ENCODE measurements around the gene DNAJC4. TPM values are rescaled to one million over a fixed set of nuclear protein-coding genes. Genes with fewer than 3 reads are reported as not detected.

Gene DNAJC4
- polyA plus RNA-seq, 2 donors: 31.2 to 53.7 TPM

GRCh38 chr11:64227405-64227956 lies 2.9 kb upstream of the DNAJC4 start:
- peaks cover 0 to 7% of the 10 kb centered on the region in 2 donors for H3K36me3 ChIP-seq (ENCODE audit: control insufficient read depth in 2 of 2, insufficient read depth in 2 of 2, low read length in 1 of 2)
- H3K27me3 ChIP-seq (ENCODE audit: control insufficient read depth in 1 of 2, insufficient read depth in 2 of 2, low read length in 2 of 2): no peaks in the 10 kb centered on the region
- peak overlapping the region; percentile 13 to 94 for H3K27ac ChIP-seq (ENCODE audit: low read depth in 2 of 2, low read length in 1 of 2)
- WGBS, 2 donors: 56 to 66% methylated on average over 3 of the region's 3 CpGs
- H3K4me1 ChIP-seq (ENCODE audit: control insufficient read depth in 2 of 2, insufficient read depth in 2 of 2, low read length in 1 of 2): peaks cover 9 to 50% of the 10 kb centered on the region in 2 donors
- no peaks in the 10 kb centered on the region for H3K9me3 ChIP-seq (ENCODE audit: control insufficient read depth in 2 of 2, insufficient read depth in 1 of 2, low read depth in 1 of 2, low read length in 1 of 2)
- peak overlapping the region; percentile 6 to 69 for H3K4me3 ChIP-seq (ENCODE audit: low read depth in 1 of 2, low read length in 2 of 2)

- no peak overlapping the region for H3K4me3 ChIP-seq (ENCODE audit: low read depth in 1 of 2, low read length in 2 of 2)
- no peaks in the 10 kb centered on the region for H3K36me3 ChIP-seq (ENCODE audit: control insufficient read depth in 2 of 2, insufficient read depth in 2 of 2, low read length in 1 of 2)
- WGBS, 2 donors: 81 to 87% methylated on average over 12 of the region's 12 CpGs
- H3K4me1 ChIP-seq (ENCODE audit: control insufficient read depth in 2 of 2, insufficient read depth in 2 of 2, low read length in 1 of 2): peaks cover 9 to 45% of the 10 kb centered on the region in 2 donors
- peak overlapping the region; percentile 12 to 93 for H3K27ac ChIP-seq (ENCODE audit: low read depth in 2 of 2, low read length in 1 of 2)
- H3K9me3 ChIP-seq (ENCODE audit: control insufficient read depth in 2 of 2, insufficient read depth in 1 of 2, low read depth in 1 of 2, low read length in 1 of 2): no peaks in the 10 kb centered on the region
- no peaks in the 10 kb centered on the region for H3K27me3 ChIP-seq (ENCODE audit: control insufficient read depth in 1 of 2, insufficient read depth in 2 of 2, low read length in 2 of 2)
Measured at GRCh38 chr11:64229090-64229743, 1.1 kb upstream of the DNAJC4 start.

GRCh38 chr11:64229744-64230170 lies 591 bp upstream of the DNAJC4 start:
- WGBS, 2 donors: 29 to 35% methylated on average over 13 of the region's 13 CpGs
- Histone ChIP-seq H3K27ac (ENCODE audit: low read depth in 2 of 2, low read length in 1 of 2) (peak overlapping the region; percentile 93 to 95), H3K9me3 (ENCODE audit: control insufficient read depth in 2 of 2, insufficient read depth in 1 of 2, low read depth in 1 of 2, low read length in 1 of 2) (no peaks in the 10 kb centered on the region)

DNA sequence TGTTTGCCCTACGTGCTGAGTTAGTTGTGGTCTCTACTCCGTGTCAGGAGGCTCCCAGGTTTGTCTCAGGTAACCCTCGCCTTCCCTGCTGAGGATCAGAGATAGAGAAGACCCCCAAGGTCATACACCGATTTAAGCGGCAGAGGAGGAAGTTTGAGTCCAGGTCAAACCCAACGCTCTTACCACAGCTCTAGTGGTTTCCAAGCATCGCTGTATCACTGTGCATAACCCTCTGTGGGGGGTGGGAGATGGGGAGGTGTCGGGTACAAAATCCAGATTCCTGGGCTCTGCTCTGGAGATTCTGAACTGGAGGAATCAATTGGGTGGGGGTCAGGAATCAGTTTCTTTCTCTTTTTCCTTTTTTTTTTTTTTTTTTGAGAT lies 627 bp downstream of the DNAJC4 start:
- Histone ChIP-seq H3K4me3 (ENCODE audit: low read depth in 1 of 2, low read length in 2 of 2) (peak overlapping the region; percentile 58 to 89), H3K9me3 (ENCODE audit: control insufficient read depth in 2 of 2, insufficient read depth in 1 of 2, low read depth in 1 of 2, low read length in 1 of 2) (no peaks in the 10 kb centered on the region), H3K27ac (ENCODE audit: low read depth in 2 of 2, low read length in 1 of 2) (peak overlapping the region; percentile 93 to 95), H3K36me3 (ENCODE audit: control insufficient read depth in 2 of 2, insufficient read depth in 2 of 2, low read length in 1 of 2) (no peaks in the 10 kb centered on the region), H3K27me3 (ENCODE audit: control insufficient read depth in 1 of 2, insufficient read depth in 2 of 2, low read length in 2 of 2) (no peaks in the 10 kb centered on the region), H3K4me1 (ENCODE audit: control insufficient read depth in 2 of 2, insufficient read depth in 2 of 2, low read length in 1 of 2) (peaks cover 3 to 36% of the 10 kb centered on the region in 2 donors)
- WGBS, 2 donors: 9 to 10% methylated on average over 8 of the region's 8 CpGs

More at GRCh38 chr11:64229744-64230170, 591 bp upstream of the DNAJC4 start:
- H3K4me3 ChIP-seq (ENCODE audit: low read depth in 1 of 2, low read length in 2 of 2): peak overlapping the region; percentile 58 to 89
- no peaks in the 10 kb centered on the region for H3K36me3 ChIP-seq (ENCODE audit: control insufficient read depth in 2 of 2, insufficient read depth in 2 of 2, low read length in 1 of 2)
- H3K27me3 ChIP-seq (ENCODE audit: control insufficient read depth in 1 of 2, insufficient read depth in 2 of 2, low read length in 2 of 2): no peaks in the 10 kb centered on the region
- peaks cover 9 to 40% of the 10 kb centered on the region in 2 donors for H3K4me1 ChIP-seq (ENCODE audit: control insufficient read depth in 2 of 2, insufficient read depth in 2 of 2, low read length in 1 of 2)

DNA sequence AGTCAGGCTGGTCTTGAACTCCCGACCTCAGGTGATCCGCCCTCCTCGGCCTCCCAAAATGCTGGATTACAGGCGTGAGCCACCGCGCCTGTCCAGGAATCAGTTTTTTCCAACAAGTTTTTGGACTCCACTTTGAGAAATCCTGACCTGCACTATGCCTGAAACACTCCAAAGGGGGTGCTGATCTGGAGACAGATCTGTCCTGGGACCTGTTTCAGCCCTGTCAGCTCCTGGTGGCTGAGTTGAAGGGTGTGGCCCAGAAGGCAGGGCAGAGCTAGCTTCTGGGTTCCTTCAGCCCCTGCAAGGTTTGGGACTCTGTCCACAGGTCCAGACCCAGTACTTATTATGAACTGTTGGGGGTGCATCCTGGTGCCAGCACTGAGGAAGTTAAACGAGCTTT lies 1.2 kb downstream of the DNAJC4 start:
- Histone ChIP-seq H3K27ac (ENCODE audit: low read depth in 2 of 2, low read length in 1 of 2) (peak overlapping the region in 1 of 2 donors; percentile 26), H3K27me3 (ENCODE audit: control insufficient read depth in 1 of 2, insufficient read depth in 2 of 2, low read length in 2 of 2) (no peaks in the 10 kb centered on the region), H3K4me1 (ENCODE audit: control insufficient read depth in 2 of 2, insufficient read depth in 2 of 2, low read length in 1 of 2) (peaks cover 3 to 36% of the 10 kb centered on the region in 2 donors), H3K36me3 (ENCODE audit: control insufficient read depth in 2 of 2, insufficient read depth in 2 of 2, low read length in 1 of 2) (no peaks in the 10 kb centered on the region), H3K4me3 (ENCODE audit: low read depth in 1 of 2, low read length in 2 of 2) (no peak overlapping the region), H3K9me3 (ENCODE audit: control insufficient read depth in 2 of 2, insufficient read depth in 1 of 2, low read depth in 1 of 2, low read length in 1 of 2) (no peaks in the 10 kb centered on the region)
- WGBS, 2 donors: 80 to 86% methylated on average over 7 of the region's 7 CpGs

DNA sequence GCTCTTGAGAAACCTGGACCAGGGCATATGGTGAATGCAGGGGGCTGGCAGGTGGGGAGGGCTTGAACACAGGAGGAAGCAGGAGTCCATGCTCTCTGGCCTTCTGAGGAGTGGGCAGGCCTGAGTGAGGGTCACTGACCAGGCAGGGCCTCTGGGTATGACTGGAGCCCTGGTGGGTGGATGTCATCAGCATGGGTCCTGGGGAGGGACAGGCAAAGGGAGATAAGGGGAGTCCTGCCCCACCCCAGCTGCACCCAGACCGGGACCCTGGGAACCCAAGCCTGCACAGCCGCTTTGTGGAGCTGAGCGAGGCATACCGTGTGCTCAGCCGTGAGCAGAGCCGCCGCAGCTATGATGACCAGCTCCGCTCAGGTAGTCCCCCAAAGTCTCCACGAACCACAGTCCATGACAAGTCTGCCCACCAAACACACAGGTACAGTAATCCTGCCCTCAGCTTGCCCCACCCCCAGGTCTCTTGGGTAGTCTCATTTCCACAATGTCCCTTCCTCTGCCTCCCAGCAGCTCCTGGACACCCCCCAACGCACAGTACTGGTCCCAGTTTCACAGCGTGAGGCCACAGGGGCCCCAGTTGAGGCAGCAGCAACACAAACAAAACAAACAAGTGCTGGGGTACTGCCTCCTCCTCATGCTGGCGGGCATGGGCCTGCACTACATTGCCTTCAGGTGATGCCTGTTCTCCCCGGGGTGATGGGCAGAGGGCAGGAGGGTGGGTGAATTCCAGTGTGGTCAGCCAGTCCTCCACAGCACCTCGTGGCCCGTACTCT lies 2.0 kb downstream of the DNAJC4 start:
- H3K4me1 ChIP-seq (ENCODE audit: control insufficient read depth in 2 of 2, insufficient read depth in 2 of 2, low read length in 1 of 2): peaks cover 1 to 32% of the 10 kb centered on the region in 2 donors
- H3K27me3 ChIP-seq (ENCODE audit: control insufficient read depth in 1 of 2, insufficient read depth in 2 of 2, low read length in 2 of 2): no peaks in the 10 kb centered on the region
- H3K4me3 ChIP-seq (ENCODE audit: low read depth in 1 of 2, low read length in 2 of 2): no peak overlapping the region
- peak overlapping the region in 1 of 2 donors; percentile 11 for H3K27ac ChIP-seq (ENCODE audit: low read depth in 2 of 2, low read length in 1 of 2)
- no peaks in the 10 kb centered on the region for H3K36me3 ChIP-seq (ENCODE audit: control insufficient read depth in 2 of 2, insufficient read depth in 2 of 2, low read length in 1 of 2)
- WGBS, 2 donors: 85 to 86% methylated on average over 15 of the region's 15 CpGs
- H3K9me3 ChIP-seq (ENCODE audit: control insufficient read depth in 2 of 2, insufficient read depth in 1 of 2, low read depth in 1 of 2, low read length in 1 of 2): no peaks in the 10 kb centered on the region

GRCh38 chr11:64232967-64233315 lies 2.6 kb downstream of the DNAJC4 start:
- H3K36me3 ChIP-seq (ENCODE audit: control insufficient read depth in 2 of 2, insufficient read depth in 2 of 2, low read length in 1 of 2): peaks cover 0 to 2% of the 10 kb centered on the region in 2 donors
- whole genome bisulfite sequencing, 2 donors: 81 to 83% methylated on average over 8 of the region's 8 CpGs
- H3K27me3 ChIP-seq (ENCODE audit: control insufficient read depth in 1 of 2, insufficient read depth in 2 of 2, low read length in 2 of 2): no peaks in the 10 kb centered on the region
- H3K4me1 ChIP-seq (ENCODE audit: control insufficient read depth in 2 of 2, insufficient read depth in 2 of 2, low read length in 1 of 2): peaks cover 0 to 32% of the 10 kb centered on the region in 2 donors
- no peak overlapping the region for H3K4me3 ChIP-seq (ENCODE audit: low read depth in 1 of 2, low read length in 2 of 2)
- H3K27ac ChIP-seq (ENCODE audit: low read depth in 2 of 2, low read length in 1 of 2): peak overlapping the region in 1 of 2 donors; percentile 11
- no peaks in the 10 kb centered on the region for H3K9me3 ChIP-seq (ENCODE audit: control insufficient read depth in 2 of 2, insufficient read depth in 1 of 2, low read depth in 1 of 2, low read length in 1 of 2)

DNA sequence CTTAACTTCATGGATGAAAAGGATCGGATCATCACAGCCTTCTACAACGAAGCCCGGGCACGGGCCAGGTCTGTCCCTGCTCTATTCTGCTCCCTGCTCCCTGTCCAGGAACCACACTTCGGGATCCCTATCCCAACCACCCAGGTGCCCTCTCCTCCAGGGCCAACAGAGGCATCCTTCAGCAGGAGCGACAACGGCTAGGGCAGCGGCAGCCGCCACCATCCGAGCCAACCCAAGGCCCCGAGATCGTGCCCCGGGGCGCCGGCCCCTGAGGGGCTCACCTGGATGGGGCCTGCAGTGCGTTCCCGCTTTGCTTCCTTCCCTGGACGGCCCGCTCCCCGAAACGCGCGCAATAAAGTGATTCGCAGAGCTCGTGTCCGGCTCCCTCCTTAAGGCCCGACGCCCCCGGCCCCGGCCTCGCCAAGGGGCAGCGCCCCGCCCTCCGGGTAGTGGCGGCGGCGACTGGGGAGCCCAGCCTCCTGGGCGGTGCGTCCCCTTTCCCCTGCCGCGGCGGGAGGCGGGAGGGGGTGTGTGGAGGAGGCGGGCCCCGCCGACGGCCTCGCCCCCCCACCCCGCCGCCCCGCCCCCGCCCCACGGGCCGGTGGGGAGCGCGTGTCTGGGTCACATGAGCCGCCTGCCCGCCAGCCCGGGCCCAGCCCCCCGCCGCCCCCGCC lies 3.7 kb downstream of the DNAJC4 start, which contains the start of gene VEGFB:
Gene VEGFB (plus strand): TSS at position 672 of the 674 bp plus-strand sequence. CDS start 250 bp downstream, outside the sequence.
- Histone ChIP-seq H3K4me3 (ENCODE audit: low read depth in 1 of 2, low read length in 2 of 2) (peak within 1 kb of the TSS; percentile 73 to 80), H3K27me3 (ENCODE audit: control insufficient read depth in 1 of 2, insufficient read depth in 2 of 2, low read length in 2 of 2) (no peaks in the 10 kb centered on the region), H3K27ac (ENCODE audit: low read depth in 2 of 2, low read length in 1 of 2) (peak within 1 kb of the TSS; percentile 82 to 85), H3K4me1 (ENCODE audit: control insufficient read depth in 2 of 2, insufficient read depth in 2 of 2, low read length in 1 of 2) (peaks cover 0 to 35% of the 10 kb centered on the region in 2 donors), H3K9me3 (ENCODE audit: control insufficient read depth in 2 of 2, insufficient read depth in 1 of 2, low read depth in 1 of 2, low read length in 1 of 2) (no peaks in the 10 kb centered on the region), H3K36me3 (ENCODE audit: control insufficient read depth in 2 of 2, insufficient read depth in 2 of 2, low read length in 1 of 2) (peaks cover 0 to 2% of the 10 kb centered on the region in 2 donors)
- WGBS, 2 donors: 2 to 3% methylated on average over 43 to 62 of the region's 62 CpGs
